NCI-H1930 (cell line): Measurements from ENCODE around the gene RAB3A.

Experiments used
- DNase-seq, 2 experiments: peaks; one replicate each; lab custom pipeline; 2025; lab: John Stamatoyannopoulos, UW

RAB3A gene

DNA sequence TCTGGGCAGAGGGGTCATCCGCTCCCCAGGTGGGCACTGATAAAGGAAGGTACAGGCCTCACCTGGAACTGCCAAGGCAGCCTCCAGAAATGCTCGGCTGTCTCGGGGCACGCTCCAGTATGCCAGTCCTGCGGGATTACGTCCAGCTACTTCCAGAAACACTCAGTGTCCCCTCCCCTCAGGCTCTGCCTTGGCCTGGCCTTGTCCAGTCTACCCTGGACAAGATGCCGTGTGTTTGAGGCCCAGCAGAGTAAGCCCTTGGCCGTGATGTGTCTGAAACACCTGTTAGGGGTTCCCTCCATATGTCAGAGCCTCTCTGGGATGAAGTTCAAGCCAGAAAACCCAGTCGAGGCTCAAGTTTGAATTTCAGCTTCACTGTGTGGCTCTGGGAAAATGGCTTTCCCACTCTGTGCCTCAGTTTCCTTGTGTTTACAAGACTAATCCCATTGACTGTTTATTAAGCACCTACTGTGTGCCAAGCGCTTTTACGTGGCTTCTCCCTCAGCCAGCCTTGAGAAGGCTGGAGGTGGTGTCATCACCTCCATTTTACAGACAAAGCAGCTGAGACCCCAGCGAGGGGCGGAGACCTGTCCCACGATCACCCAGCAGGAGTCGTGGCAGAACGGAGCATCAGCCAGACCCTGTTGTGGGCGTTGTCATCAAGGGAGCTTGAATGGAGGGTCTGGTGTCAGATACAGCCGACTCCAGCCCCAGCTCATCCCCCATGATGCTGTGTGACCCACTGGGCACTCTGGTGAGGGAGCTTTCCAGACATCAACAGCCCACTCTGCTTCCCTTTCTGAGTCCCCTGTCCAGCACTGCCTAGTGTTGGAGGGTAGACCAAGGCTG lies 52.8 kb downstream of the RAB3A start:
- no peak for DNase-seq

DNA sequence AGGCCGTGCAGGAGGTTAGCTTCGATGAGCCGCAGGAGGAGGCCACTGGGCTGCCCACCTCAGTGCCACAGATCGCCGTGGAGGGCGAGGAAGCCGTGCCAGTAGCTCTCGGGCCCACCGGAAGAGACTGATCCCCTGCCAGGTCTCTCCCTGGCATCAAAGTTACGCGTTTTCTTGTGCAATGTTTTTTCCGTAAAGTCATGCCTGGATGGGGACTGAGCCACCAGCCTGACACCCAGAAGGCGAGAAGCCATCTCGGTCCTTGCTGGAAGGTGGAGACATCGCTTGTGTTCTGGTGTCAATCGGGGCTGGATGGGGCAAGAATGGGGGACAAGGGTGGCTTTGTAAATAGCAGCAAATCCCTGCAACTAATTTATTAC lies 54.3 kb downstream of the RAB3A start:
- DNase-seq: no peak

DNA sequence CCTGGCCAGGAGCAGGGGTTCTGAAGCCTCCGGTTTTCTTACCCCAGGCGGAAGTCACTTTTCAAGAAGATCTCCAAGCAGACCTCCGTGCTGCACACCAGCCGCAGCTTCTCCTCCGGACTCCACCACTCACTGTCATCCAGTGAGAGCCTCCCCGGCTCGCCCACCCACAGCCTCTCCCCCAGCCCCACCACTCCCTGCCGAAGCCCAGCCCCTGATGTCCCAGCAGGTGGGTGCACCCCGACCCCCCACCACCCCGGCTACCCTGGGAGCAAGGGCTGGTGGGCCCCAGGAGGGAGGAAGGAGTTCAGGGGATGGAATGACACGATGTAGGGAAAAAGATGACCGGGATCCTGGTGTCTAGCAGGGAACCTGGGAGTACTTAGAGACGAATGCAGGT lies 56.4 kb downstream of the RAB3A start:
- no peak for DNase-seq
